Hepatocyte (in vitro differentiated cells): ENCODE results near the gene KIF1C.

ENCODE experiments used
- CTCF ChIP-seq: fragments of 200-600 bp; sonication (generic); IDR thresholded peaks from 2 replicates; pipeline ENCODE4 v1.5.1; 2016; ENCODE audit warnings: antibody characterized with exemption, mild to moderate bottlenecking; ENCODE audit not compliant: poor library complexity
- EZH2 ChIP-seq: fragments of 200-600 bp; sonication (generic); IDR thresholded peaks from 2 replicates; pipeline ENCODE4 v1.6.1; 2016; ENCODE audit warnings: antibody characterized with exemption, mild to moderate bottlenecking, borderline replicate concordance

DNA sequence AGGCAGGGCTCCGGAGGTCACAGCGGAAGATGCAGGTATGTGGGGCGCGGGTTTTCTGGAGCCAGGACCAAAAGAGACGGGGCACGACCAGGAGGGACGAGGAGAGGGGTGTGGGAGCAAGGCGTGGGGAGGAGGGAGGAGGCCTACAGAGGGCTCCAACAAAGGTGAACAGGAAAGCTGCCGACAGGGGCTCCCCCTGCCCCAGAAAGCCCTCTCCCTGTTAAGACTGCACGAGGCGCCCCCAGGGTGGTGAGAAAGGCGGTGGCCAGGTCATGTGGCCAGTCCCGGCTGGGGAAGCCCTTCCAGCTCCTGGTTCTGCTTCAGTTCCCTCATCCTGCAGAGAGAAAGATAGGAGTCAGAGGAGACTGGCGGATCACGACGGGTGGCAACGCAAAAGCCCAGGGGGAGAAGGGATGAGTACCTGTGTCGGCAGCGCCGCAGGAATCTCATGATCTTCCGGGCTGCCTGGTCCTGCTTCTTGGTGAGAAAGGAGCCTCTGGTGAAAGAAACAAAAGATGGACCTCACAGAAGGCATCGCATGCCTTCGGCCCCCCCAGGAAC lies 29.2 kb upstream of the KIF1C start:
- no peak for TF ChIP-seq EZH2
- no peak for TF ChIP-seq CTCF
